ENCODE measurements around the gene PSMB3.
A peak's percentile ranks its signal among the peaks of the same experiment; 100 is the strongest.

PSMB3 gene

DNA sequence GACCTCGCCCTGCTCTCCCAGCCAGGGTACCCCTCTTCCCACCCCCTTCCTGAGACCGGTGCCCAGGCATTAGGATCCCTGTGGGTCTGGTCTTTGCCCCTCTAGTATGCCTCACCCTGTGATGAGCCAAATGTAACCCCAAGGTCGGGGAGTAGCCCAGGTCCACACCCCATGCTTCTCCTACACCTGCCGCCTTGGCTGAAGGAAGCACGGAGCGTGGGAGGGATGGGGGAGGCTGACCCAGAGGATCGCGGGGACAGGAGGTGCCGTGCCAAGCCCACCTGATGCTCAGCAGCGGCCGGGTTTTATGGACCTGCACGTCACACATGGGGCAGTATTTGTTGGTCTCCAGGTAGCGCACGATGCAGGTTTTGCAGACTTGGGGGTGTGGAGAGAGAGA is 13.2 kb upstream of the PSMB3 start:
- Histone ChIP-seq H3K9me3 (ENCODE audit: severe bottlenecking) (no peaks in the 10 kb centered on the region), H3K4me3 (ENCODE audit: severe bottlenecking) (no peak overlapping the region), H3K4me1 (ENCODE audit: insufficient read depth, poor library complexity, severe bottlenecking) (peaks cover 10% of the 10 kb centered on the region), H3K27me3 (ENCODE audit: insufficient read depth, poor library complexity, severe bottlenecking) (no peaks in the 10 kb centered on the region), H3K36me3 (ENCODE audit: low read depth) (peaks cover 52% of the 10 kb centered on the region), H3K27ac (ENCODE audit: poor library complexity, severe bottlenecking) (no peak overlapping the region)
- no peak for ATAC-seq (ENCODE audit: low read depth)
- DNase-seq (ENCODE audit: low spot score): no peak
- TF ChIP-seq, protein P1, sequence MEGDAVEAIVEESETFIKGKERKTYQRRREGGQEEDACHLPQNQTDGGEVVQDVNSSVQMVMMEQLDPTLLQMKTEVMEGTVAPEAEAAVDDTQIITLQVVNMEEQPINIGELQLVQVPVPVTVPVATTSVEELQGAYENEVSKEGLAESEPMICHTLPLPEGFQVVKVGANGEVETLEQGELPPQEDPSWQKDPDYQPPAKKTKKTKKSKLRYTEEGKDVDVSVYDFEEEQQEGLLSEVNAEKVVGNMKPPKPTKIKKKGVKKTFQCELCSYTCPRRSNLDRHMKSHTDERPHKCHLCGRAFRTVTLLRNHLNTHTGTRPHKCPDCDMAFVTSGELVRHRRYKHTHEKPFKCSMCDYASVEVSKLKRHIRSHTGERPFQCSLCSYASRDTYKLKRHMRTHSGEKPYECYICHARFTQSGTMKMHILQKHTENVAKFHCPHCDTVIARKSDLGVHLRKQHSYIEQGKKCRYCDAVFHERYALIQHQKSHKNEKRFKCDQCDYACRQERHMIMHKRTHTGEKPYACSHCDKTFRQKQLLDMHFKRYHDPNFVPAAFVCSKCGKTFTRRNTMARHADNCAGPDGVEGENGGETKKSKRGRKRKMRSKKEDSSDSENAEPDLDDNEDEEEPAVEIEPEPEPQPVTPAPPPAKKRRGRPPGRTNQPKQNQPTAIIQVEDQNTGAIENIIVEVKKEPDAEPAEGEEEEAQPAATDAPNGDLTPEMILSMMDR (IDR thresholded peaks at IDR 0.05; ENCODE audit: poor library complexity, severe bottlenecking): no peak

DNA sequence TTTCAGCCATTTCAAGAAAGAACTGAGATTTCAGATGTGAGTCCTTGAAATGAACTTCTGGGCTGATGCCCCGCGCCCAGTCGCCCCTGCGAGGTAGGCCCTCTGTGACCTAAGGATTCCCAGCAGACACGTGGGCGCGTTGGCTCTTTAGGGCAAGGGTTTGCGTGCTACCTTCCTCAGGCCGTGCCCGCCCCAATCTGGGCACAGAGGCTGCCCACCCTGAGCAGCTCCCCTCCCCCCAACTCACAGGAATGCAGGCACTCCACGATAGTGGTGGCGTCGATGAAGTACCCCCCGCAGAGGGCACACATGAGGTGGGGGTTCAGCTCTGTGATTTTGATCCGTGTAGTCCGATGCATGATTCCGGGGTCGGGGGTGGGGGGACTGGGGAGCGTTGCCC is 12.5 kb upstream of the PSMB3 start:
- peaks cover 47% of the 10 kb centered on the region for H3K36me3 ChIP-seq (ENCODE audit: low read depth)
- DNase-seq (ENCODE audit: low spot score): no peak
- no peak overlapping the region for H3K4me3 ChIP-seq (ENCODE audit: severe bottlenecking)
- H3K4me1 ChIP-seq (ENCODE audit: insufficient read depth, poor library complexity, severe bottlenecking): peaks cover 10% of the 10 kb centered on the region
- no peak overlapping the region for H3K27ac ChIP-seq (ENCODE audit: poor library complexity, severe bottlenecking)
- TF ChIP-seq, protein P1 (IDR thresholded peaks at IDR 0.05; ENCODE audit: poor library complexity, severe bottlenecking): no peak
- ATAC-seq (ENCODE audit: low read depth): no peak
- H3K27me3 ChIP-seq (ENCODE audit: insufficient read depth, poor library complexity, severe bottlenecking): no peaks in the 10 kb centered on the region
- no peaks in the 10 kb centered on the region for H3K9me3 ChIP-seq (ENCODE audit: severe bottlenecking)

DNA sequence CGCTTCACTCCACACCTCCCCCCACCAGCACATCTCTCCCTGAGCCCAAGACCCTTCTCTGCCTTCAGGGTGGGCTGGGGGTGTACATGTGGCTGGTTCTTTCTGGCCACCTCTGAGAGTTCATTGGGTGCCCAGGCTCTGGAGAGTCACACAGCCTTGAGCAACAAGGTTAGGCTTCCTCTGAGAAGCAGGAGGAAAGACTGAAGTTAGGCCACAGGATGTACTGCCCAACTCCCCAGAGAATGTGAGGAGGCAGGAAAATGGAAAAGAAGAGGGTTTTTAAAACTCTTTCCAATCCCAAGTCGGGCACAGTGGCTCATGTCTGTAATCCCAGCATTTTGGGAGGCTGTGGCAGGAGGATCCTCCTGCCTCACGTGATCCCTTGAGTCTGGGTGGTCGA is 11.7 kb upstream of the PSMB3 start:
- no peaks in the 10 kb centered on the region for H3K27me3 ChIP-seq (ENCODE audit: insufficient read depth, poor library complexity, severe bottlenecking)
- no peak overlapping the region for H3K27ac ChIP-seq (ENCODE audit: poor library complexity, severe bottlenecking)
- ATAC-seq (ENCODE audit: low read depth): no peak
- DNase-seq (ENCODE audit: low spot score): no peak
- H3K4me3 ChIP-seq (ENCODE audit: severe bottlenecking): no peak overlapping the region
- no peaks in the 10 kb centered on the region for H3K9me3 ChIP-seq (ENCODE audit: severe bottlenecking)
- peaks cover 46% of the 10 kb centered on the region for H3K36me3 ChIP-seq (ENCODE audit: low read depth)
- TF ChIP-seq, protein P1 (IDR thresholded peaks at IDR 0.05; ENCODE audit: poor library complexity, severe bottlenecking): no peak
- H3K4me1 ChIP-seq (ENCODE audit: insufficient read depth, poor library complexity, severe bottlenecking): peaks cover 10% of the 10 kb centered on the region

DNA sequence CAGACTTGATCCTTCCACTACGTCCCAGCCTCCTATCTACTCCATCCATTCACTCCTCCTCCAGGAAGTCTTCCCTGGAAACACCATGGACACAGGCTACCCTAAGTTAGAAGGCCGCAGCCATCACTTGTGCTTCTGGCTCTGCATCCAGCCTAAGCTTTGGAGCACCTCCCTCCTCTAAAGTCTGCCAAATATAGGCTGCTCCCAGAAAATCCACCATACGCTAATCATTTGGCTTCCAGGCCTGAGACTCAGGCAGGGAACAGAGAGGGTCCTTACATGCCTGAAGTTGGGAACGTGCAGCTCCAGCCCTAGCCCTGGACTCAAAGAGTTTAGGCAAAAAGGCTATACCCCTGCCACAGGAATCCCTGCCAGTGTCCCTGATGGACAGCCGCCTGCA is 11.1 kb upstream of the PSMB3 start:
- Histone ChIP-seq H3K4me3 (ENCODE audit: severe bottlenecking) (no peak overlapping the region), H3K4me1 (ENCODE audit: insufficient read depth, poor library complexity, severe bottlenecking) (peaks cover 10% of the 10 kb centered on the region), H3K27ac (ENCODE audit: poor library complexity, severe bottlenecking) (no peak overlapping the region), H3K36me3 (ENCODE audit: low read depth) (peaks cover 39% of the 10 kb centered on the region), H3K9me3 (ENCODE audit: severe bottlenecking) (no peaks in the 10 kb centered on the region), H3K27me3 (ENCODE audit: insufficient read depth, poor library complexity, severe bottlenecking) (no peaks in the 10 kb centered on the region)
- DNase-seq (ENCODE audit: low spot score) (no peak), ATAC-seq (ENCODE audit: low read depth) (no peak)
- TF ChIP-seq, protein P1 (IDR thresholded peaks at IDR 0.05; ENCODE audit: poor library complexity, severe bottlenecking): no peak

DNA sequence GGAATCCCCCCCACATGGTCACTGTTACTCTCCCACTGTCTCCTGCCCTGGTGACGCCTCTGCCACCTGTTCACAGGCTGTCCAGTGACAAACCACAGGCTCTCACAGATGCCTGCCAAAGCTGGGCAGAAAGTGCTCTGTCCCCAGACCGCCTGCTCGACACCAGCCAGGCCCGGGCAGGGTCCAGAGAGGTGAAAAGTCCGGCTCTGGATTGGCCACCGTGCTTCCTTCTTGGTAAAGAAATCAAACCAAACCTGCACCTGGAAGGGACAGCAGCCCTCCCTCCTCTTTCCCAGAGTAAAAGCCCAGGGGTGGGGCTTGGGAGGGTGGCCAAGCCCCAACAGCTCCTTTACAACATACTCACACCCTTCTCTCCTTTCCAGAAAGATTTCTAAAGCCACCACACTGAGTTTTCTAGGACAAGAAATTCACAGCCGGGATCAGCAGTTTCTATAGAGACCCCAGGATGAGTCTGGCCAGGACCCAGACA is 10.6 kb upstream of the PSMB3 start:
- Histone ChIP-seq H3K27ac (ENCODE audit: poor library complexity, severe bottlenecking) (peak overlapping the region; percentile 40), H3K4me3 (ENCODE audit: severe bottlenecking) (no peak overlapping the region), H3K4me1 (ENCODE audit: insufficient read depth, poor library complexity, severe bottlenecking) (peaks cover 10% of the 10 kb centered on the region), H3K9me3 (ENCODE audit: severe bottlenecking) (no peaks in the 10 kb centered on the region), H3K36me3 (ENCODE audit: low read depth) (peaks cover 34% of the 10 kb centered on the region), H3K27me3 (ENCODE audit: insufficient read depth, poor library complexity, severe bottlenecking) (no peaks in the 10 kb centered on the region)
- ATAC-seq (ENCODE audit: low read depth) (peak; percentile 26; the same call in 2 of the 3 replicates), DNase-seq (ENCODE audit: low spot score) (no peak)
- TF ChIP-seq, protein P1 (IDR thresholded peaks at IDR 0.05; ENCODE audit: poor library complexity, severe bottlenecking): no peak

Measured in RWPE2 (cell line).